Measurements from ENCODE around the gene RCSD1. TPM values are rescaled to one million over a fixed set of nuclear protein-coding genes. Genes with fewer than 3 reads are reported as not detected.

RCSD1 gene
- total and polyA plus RNA-seq, 2 experiments from 2014 or later: 0.77 to 0.80 TPM

DNA sequence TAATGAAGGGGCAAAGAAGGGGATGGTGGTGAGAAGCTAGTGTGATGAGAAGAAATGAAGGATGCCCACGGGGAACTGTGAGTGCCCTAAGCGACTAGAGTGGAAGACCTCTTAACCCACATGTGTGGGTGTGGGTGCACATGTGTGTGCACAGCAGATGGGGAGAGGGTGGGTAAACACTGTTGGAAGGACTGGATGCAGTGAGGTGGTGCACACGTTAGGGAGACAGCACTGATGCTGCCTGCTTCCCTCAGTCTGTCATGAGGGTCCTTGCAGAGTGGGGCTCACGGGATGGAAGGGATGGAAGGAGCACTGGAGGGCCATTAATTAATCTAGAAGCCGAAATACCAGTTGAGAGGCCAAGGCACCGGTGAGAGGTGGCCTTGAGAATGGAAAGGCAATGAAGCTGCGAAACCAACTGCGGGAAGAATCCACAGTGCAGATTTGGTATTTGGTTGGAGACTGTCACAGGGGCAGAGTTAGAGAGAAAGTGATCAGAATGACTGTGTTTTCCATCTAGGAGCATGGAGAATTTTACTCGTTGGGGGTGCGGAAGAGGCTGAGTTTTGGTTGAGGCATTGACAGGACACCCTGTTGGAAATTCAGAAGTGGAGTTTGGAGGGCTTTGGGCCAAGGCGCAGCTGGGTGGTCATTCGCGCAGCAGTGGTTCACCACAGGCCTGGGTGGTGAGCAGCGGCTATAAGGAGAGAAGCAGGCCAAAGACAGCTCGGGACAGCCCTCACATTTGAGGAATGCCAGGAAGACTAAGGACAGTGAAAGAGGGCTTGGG, 15.8 kb downstream of the RCSD1 start:
- Histone ChIP-seq H3K4me1 (ENCODE audit: insufficient read depth) (no peaks in the 10 kb centered on the region), H2AFZ (no peak overlapping the region), H3K27me3 (no peaks in the 10 kb centered on the region), H4K20me1 (ENCODE audit: insufficient read depth, poor library complexity, severe bottlenecking) (no peaks in the 10 kb centered on the region), H3K36me3 (replicated peaks; ENCODE audit: insufficient read depth, low read depth) (no peaks in the 10 kb centered on the region), H3K4me3 (no peak overlapping the region), H3K4me2 (no peak overlapping the region), H3K79me2 (no peaks in the 10 kb centered on the region), H3K9me2 (replicated peaks; ENCODE audit: insufficient read depth) (no peaks in the 10 kb centered on the region), H3K27ac (no peak overlapping the region), H3K9me3 (ENCODE audit: low read depth) (no peaks in the 10 kb centered on the region)
- no peak for DNase-seq (ENCODE audit: low spot score)
- TF ChIP-seq, protein P1, sequence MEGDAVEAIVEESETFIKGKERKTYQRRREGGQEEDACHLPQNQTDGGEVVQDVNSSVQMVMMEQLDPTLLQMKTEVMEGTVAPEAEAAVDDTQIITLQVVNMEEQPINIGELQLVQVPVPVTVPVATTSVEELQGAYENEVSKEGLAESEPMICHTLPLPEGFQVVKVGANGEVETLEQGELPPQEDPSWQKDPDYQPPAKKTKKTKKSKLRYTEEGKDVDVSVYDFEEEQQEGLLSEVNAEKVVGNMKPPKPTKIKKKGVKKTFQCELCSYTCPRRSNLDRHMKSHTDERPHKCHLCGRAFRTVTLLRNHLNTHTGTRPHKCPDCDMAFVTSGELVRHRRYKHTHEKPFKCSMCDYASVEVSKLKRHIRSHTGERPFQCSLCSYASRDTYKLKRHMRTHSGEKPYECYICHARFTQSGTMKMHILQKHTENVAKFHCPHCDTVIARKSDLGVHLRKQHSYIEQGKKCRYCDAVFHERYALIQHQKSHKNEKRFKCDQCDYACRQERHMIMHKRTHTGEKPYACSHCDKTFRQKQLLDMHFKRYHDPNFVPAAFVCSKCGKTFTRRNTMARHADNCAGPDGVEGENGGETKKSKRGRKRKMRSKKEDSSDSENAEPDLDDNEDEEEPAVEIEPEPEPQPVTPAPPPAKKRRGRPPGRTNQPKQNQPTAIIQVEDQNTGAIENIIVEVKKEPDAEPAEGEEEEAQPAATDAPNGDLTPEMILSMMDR (IDR thresholded peaks at IDR 0.05; ENCODE audit: poor library complexity): no peak
- TF ChIP-seq EZH2phosphoT487 (IDR thresholded peaks at IDR 0.05; ENCODE audit: low read depth, severe bottlenecking, unreplicated experiment) (no peak), EZH2 (IDR thresholded peaks at IDR 0.05; ENCODE audit: borderline replicate concordance) (no peak)
- 86% methylated on average over 15 of the region's 15 CpGs for WGBS (ENCODE audit: low lambda C conversion rate, missing lambda C conversion rate)

DNA sequence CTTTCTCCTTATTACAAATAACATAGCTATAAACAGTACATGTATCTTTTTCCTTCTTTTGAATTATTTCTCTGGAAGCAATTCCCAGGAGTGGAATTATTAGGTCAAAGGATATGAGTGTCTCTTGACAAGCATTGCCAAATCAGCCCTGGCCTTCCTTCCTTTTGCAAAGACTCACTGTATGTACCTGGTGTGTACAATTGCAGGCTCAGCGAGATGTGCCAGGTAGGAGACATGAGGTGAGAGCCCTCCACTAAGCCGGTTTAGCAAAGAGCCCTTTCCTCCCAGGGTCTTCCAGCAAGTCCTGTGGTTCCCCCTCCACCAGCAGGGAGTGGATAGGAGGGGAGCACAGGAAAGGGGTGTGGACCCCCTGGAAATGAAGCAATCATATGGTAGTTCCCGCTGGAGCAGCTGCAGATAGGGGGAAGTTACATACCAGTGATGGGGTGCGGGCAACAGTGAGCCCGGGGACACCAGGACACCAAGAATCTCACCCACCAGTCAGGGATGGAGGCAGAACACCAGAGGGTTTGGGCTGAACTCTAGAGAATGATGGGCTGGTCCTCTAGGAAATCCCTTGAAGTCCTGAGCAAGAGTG, 18.3 kb downstream of the RCSD1 start:
- H3K27ac ChIP-seq: no peak overlapping the region
- no peak overlapping the region for H3K4me3 ChIP-seq
- no peak overlapping the region for H3K4me2 ChIP-seq
- no peak overlapping the region for H2AFZ ChIP-seq
- H3K27me3 ChIP-seq: no peaks in the 10 kb centered on the region
- H3K36me3 ChIP-seq (replicated peaks; ENCODE audit: insufficient read depth, low read depth): no peaks in the 10 kb centered on the region
- no peaks in the 10 kb centered on the region for H3K9me3 ChIP-seq (ENCODE audit: low read depth)
- TF ChIP-seq EZH2phosphoT487 (IDR thresholded peaks at IDR 0.05; ENCODE audit: low read depth, severe bottlenecking, unreplicated experiment): no peak
- TF ChIP-seq, protein P1 (IDR thresholded peaks at IDR 0.05; ENCODE audit: poor library complexity): no peak
- no peak for TF ChIP-seq EZH2 (IDR thresholded peaks at IDR 0.05; ENCODE audit: borderline replicate concordance)
- peaks cover 5% of the 10 kb centered on the region for H3K4me1 ChIP-seq (ENCODE audit: insufficient read depth)
- H3K9me2 ChIP-seq (replicated peaks; ENCODE audit: insufficient read depth): no peaks in the 10 kb centered on the region
- H4K20me1 ChIP-seq (ENCODE audit: insufficient read depth, poor library complexity, severe bottlenecking): no peaks in the 10 kb centered on the region
- no peak for DNase-seq (ENCODE audit: low spot score)
- WGBS (ENCODE audit: low lambda C conversion rate, missing lambda C conversion rate): 97% methylated on average over 5 of the region's 5 CpGs
- no peaks in the 10 kb centered on the region for H3K79me2 ChIP-seq

DNA sequence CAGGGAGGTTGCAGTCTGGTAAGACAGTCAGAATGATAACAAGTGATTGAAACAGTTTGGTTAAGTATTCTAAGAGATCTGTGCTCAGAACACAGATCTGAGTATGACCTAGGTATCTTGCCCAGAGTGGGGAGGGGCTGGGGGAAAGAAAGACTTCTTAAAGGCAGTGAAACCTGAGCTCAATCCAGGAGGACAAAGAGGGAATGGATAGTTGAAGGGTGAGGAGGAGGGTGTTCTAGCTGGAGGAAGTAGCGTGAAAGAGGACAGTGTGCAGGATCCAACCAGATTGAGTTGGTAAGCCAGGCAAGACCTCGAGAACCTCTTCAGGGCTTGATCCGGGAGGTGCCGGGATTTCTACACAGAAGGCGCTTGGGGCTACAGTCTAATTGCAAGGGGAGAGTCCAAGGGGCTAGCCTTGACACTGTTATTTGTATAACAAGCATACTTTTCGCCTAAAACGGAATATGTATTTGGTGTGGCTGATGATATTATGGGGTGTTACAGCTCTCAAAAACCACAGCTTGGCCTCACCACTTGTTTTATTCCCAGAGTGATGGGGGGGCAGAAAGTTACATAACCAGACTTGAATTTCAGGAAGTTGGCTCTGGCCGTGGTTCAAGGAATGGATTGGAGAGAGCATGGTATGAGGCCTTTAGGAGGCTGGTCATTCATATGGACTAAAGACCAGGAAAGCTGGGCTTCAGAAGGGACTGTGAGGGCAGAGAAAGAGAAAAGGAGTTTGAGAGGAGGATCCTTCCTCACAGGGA, 19.1 kb downstream of the RCSD1 start:
- Histone ChIP-seq H3K9me3 (ENCODE audit: low read depth) (no peaks in the 10 kb centered on the region), H3K27me3 (no peaks in the 10 kb centered on the region), H3K4me1 (ENCODE audit: insufficient read depth) (peaks cover 5% of the 10 kb centered on the region), H3K9me2 (replicated peaks; ENCODE audit: insufficient read depth) (no peaks in the 10 kb centered on the region), H3K4me3 (no peak overlapping the region), H3K4me2 (no peak overlapping the region), H3K79me2 (no peaks in the 10 kb centered on the region), H3K27ac (no peak overlapping the region), H4K20me1 (ENCODE audit: insufficient read depth, poor library complexity, severe bottlenecking) (no peaks in the 10 kb centered on the region), H3K36me3 (replicated peaks; ENCODE audit: insufficient read depth, low read depth) (no peaks in the 10 kb centered on the region), H2AFZ (no peak overlapping the region)
- WGBS (ENCODE audit: low lambda C conversion rate, missing lambda C conversion rate): 91% methylated on average over 8 of the region's 8 CpGs
- no peak for DNase-seq (ENCODE audit: low spot score)
- TF ChIP-seq, protein P1 (IDR thresholded peaks at IDR 0.05; ENCODE audit: poor library complexity): no peak
- no peak for TF ChIP-seq EZH2 (IDR thresholded peaks at IDR 0.05; ENCODE audit: borderline replicate concordance)

Data from hepatocyte (in vitro differentiated cells).